ENCODE measurements around the gene C4orf17. TPM values are rescaled to one million over a fixed set of nuclear protein-coding genes. Genes with fewer than 3 reads are reported as not detected.

The C4orf17 gene
- total RNA-seq, 1 donor from 2014 or later: not detected

- Histone ChIP-seq H3K4me3 (no peak overlapping the region), H3K36me3 (no peaks in the 10 kb centered on the region), H4K20me1 (ENCODE audit: low read depth) (no peaks in the 10 kb centered on the region), H3K4me2 (no peak overlapping the region), H3F3A (ENCODE audit: low read depth) (no peaks in the 10 kb centered on the region), H3K4me1 (no peaks in the 10 kb centered on the region), H3K27me3 (no peaks in the 10 kb centered on the region), H2AFZ (replicated peaks) (no peak overlapping the region), H3K27ac (no peak overlapping the region), H3K9ac (no peak overlapping the region), H3K9me3 (ENCODE audit: low read depth) (no peaks in the 10 kb centered on the region), H3K79me2 (ENCODE audit: low read depth) (no peaks in the 10 kb centered on the region)
- no peak overlapping the region for H3K27ac Mint-ChIP-seq
- no peaks in the 10 kb centered on the region for H3K36me3 Mint-ChIP-seq
- H3K4me1 Mint-ChIP-seq: no peaks in the 10 kb centered on the region
- no peak for DNase-seq (ENCODE audit: low spot score)
- H3K4me3 Mint-ChIP-seq: no peak overlapping the region
- TF ChIP-seq EZH2 (IDR thresholded peaks at IDR 0.05): no peak
- no peak for TF ChIP-seq EZH2phosphoT487 (IDR thresholded peaks at IDR 0.05)
- no peak for TF ChIP-seq CTCF (IDR thresholded peaks at IDR 0.05)
- H3K27me3 Mint-ChIP-seq (ENCODE audit: insufficient read depth, low read depth): peaks cover 1% of the 10 kb centered on the region
- no peaks in the 10 kb centered on the region for H3K9me3 Mint-ChIP-seq
Measured at GRCh38 chr4:99591757-99592156, 80.9 kb downstream of the C4orf17 start.

Other genes with a start within 250 kb of the C4orf17 start
- not detected in 2 replicates for gene ADH1A, start 220.0 kb upstream of the C4orf17 start, total RNA-seq (ENCODE audit: low replicate concordance)
- not detected in 2 replicates for gene ADH1B, start 189.6 kb upstream of the C4orf17 start, total RNA-seq (ENCODE audit: low replicate concordance)
- gene ADH1C, start 158.3 kb upstream of the C4orf17 start, total RNA-seq (ENCODE audit: low replicate concordance): not detected in 2 replicates
- not detected in 2 replicates for gene ADH7, start 75.7 kb upstream of the C4orf17 start, total RNA-seq (ENCODE audit: low replicate concordance)
- gene TRMT10A, start 53.0 kb downstream of the C4orf17 start, total RNA-seq (ENCODE audit: low replicate concordance): 11.0 and 15.6 TPM in 2 replicates
- gene MTTP, start 63.8 kb downstream of the C4orf17 start, total RNA-seq (ENCODE audit: low replicate concordance): 1.1 and 4.4 TPM in 2 replicates
- gene C4orf54, start 146.8 kb downstream of the C4orf17 start, total RNA-seq (ENCODE audit: low replicate concordance): not detected in 2 replicates

Measured in neural progenitor cell (in vitro differentiated cells).